ENCODE data around the gene HYAL2. TPM values are rescaled to one million over a fixed set of nuclear protein-coding genes. Genes with fewer than 3 reads are reported as not detected.

The HYAL2 gene
- total and polyA plus RNA-seq, 9 of the 15 experiments (the other 6 are each of a cell fraction or from before 2014, with no cell fraction given), result 0.36 to 22.7 (median 11.4) TPM; not detected in 1

DNA sequence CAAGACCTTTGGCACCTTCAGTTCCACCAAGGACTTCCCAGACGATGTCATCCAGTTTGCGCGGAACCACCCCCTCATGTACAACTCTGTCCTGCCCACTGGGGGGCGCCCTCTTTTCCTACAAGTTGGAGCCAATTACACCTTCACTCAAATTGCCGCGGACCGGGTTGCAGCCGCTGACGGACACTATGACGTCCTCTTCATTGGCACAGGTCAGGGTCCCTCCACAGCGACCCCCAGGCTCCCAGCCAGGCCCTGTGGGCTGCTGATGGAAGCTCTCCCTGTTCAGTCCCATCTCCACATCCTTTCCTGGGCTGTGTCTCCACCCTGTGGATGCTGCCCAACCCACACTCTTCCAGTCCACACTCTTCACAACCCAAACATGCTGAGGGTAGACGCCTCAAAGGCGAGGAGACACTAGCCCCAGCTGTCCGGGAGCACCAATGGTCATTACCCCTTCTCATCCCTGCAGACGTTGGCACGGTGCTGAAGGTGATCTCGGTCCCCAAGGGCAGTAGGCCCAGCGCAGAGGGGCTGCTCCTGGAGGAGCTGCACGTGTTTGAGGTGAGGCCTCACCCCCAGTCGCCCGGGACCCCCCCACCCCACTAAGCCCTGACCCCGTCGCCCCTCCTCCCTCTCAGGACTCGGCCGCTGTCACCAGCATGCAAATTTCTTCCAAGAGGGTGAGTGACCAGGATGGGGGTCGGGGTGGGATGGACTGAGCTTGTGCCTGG is 48.0 kb downstream of the HYAL2 start:
- in situ Hi-C loops (cut with MboI), result loop anchor here (5.0 kb wide), 2 partner anchors 47 to 82 kb away; partner anchors contain the start of gene GNAT1
- H3K27me3 ChIP-seq (ENCODE audit: control insufficient read depth in 2 of 2, insufficient read depth in 2 of 2, low read length in 2 of 2), result no peaks in the 10 kb centered on the region
- no peak overlapping the region for H3K4me3 ChIP-seq
- no peak overlapping the region for H3K27ac ChIP-seq (ENCODE audit: extremely low read depth, low read depth, low read length)
- peak overlapping the region; percentile 43 for H3K4me2 ChIP-seq (ENCODE audit: insufficient read depth, low read length)
- ATAC-seq (peak; percentile 81), FAIRE-seq (peak; percentile 69), DNase-seq (ENCODE audit: extremely low read depth in 1 of 4, low spot score in 3 of 4) (peak; percentile 65 to 84 (median 67))
- ChIA-PET POLR2A (interaction anchor here (1.0 kb wide), 1 partner anchor 39 kb away, joined by 3 read pairs; no protein-coding TSS in a partner anchor), CTCF (ENCODE audit: low intra/inter-chr PET ratio) (interaction anchor here (0.6 to 4.1 kb wide), 5 partner anchors 15 to 80 kb away, joined by 3 to 37 read pairs (median 6); no protein-coding TSS in a partner anchor)
- H2AFZ ChIP-seq (ENCODE audit: low read depth, low read length), result peak overlapping the region; percentile 42; the same call in 1 of the 2 replicates
- no peaks in the 10 kb centered on the region for H3K9me1 ChIP-seq (ENCODE audit: control insufficient read depth, insufficient read depth, low read length)
- BruUV-seq (replicated peaks), result no TSS peak
- intact Hi-C loops (cut with micrococcal nuclease), result loop anchor here (1.0 to 5.0 kb wide), 2 partner anchors 50 to 152 kb away; no protein-coding TSS in a partner anchor
- no peaks in the 10 kb centered on the region for H3K9me3 ChIP-seq (replicated peaks; ENCODE audit: control insufficient read depth, insufficient read depth, low read depth, low read length)
- H3K79me2 ChIP-seq (ENCODE audit: control insufficient read depth, insufficient read depth, low read length), result no peaks in the 10 kb centered on the region
- H3K36me3 ChIP-seq (ENCODE audit: control insufficient read depth, insufficient read depth, low read length), result no peaks in the 10 kb centered on the region
- H3K9ac ChIP-seq (ENCODE audit: insufficient read depth in 1 of 2, low read depth in 2 of 2, low read length in 2 of 2), result 0 out of 4 replicates have a peak overlapping the region, but pooled peaks of 1 of the 2 experiments have one; percentile 23
- WGBS (ENCODE audit: insufficient coverage, low coverage, missing lambda C conversion rate), result 11% methylated on average over 14 of the region's 26 CpGs
- H3K4me1 ChIP-seq (replicated peaks in 1 of 2; ENCODE audit: control insufficient read depth in 2 of 2, insufficient read depth in 2 of 2, low read length in 2 of 2), result peaks cover 4 to 53% of the 10 kb centered on the region in 2 experiments; a peak in 3 of 5 replicates
- no peaks in the 10 kb centered on the region; the same call in 1 of the 2 replicates for H4K20me1 ChIP-seq (replicated peaks; ENCODE audit: control insufficient read depth, insufficient read depth, low read length)
- TF ChIP-seq HINFP (tag; conservative IDR thresholded peaks at IDR 0.05; ENCODE audit: low read depth), result peak; percentile 70
- no peak for TF ChIP-seq ESRRB (CRISPR knock-in tag; IDR thresholded peaks at IDR 0.05; ENCODE audit: borderline replicate concordance)
- TF ChIP-seq CTBP1 (IDR thresholded peaks at IDR 0.05; ENCODE audit: borderline replicate concordance), result peak; percentile 56; the same call in 1 of the 2 replicates
- TF ChIP-seq, protein P1, sequence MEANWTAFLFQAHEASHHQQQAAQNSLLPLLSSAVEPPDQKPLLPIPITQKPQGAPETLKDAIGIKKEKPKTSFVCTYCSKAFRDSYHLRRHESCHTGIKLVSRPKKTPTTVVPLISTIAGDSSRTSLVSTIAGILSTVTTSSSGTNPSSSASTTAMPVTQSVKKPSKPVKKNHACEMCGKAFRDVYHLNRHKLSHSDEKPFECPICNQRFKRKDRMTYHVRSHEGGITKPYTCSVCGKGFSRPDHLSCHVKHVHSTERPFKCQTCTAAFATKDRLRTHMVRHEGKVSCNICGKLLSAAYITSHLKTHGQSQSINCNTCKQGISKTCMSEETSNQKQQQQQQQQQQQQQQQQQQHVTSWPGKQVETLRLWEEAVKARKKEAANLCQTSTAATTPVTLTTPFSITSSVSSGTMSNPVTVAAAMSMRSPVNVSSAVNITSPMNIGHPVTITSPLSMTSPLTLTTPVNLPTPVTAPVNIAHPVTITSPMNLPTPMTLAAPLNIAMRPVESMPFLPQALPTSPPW (CRISPR knock-in tag; IDR thresholded peaks at IDR 0.05), result 0 out of 2 replicates have a peak, but pooled peaks have one; percentile 14
- 0 out of 4 replicates have a peak, but pooled peaks of 1 of the 2 experiments have one; percentile 24 for TF ChIP-seq NRF1 (conservative IDR thresholded peaks at IDR 0.05 in 1 of 2, IDR thresholded peaks at IDR 0.05 in 1 of 2)
- TF ChIP-seq JUND (IDR thresholded peaks at IDR 0.05; ENCODE audit: borderline replicate concordance, low read depth, low read length), result peak; percentile 31; the same call in 1 of the 2 replicates
- TF ChIP-seq JUND (tag; IDR thresholded peaks at IDR 0.05; ENCODE audit: borderline replicate concordance, low read depth, low read length), result no peak
- TF ChIP-seq U2AF2 (optimal IDR thresholded peaks at IDR 0.05; ENCODE audit: low read depth, low read length), result no peak
- 0 out of 2 replicates have a peak, but pooled peaks have one; percentile 15 for TF ChIP-seq MTA1 (IDR thresholded peaks at IDR 0.05; ENCODE audit: borderline replicate concordance)
- TF ChIP-seq CC2D1A (IDR thresholded peaks at IDR 0.05), result peak; percentile 46; the same call in 1 of the 2 replicates
- TF ChIP-seq E2F3 (CRISPR knock-in tag; IDR thresholded peaks at IDR 0.05), result no peak
- TF ChIP-seq RAD21 (CRISPR knock-in tag; conservative IDR thresholded peaks at IDR 0.05 in 1 of 2, IDR thresholded peaks at IDR 0.05 in 1 of 2), result peak; percentile 41 to 72; a peak in 3 of 4 replicates
- TF ChIP-seq BCOR (IDR thresholded peaks at IDR 0.05), result peak; percentile 41; the same call in 1 of the 2 replicates
- peak; percentile 37; the same call in 1 of the 2 replicates for TF ChIP-seq ZEB2 (IDR thresholded peaks at IDR 0.05)
- no peak for TF ChIP-seq ZNF668 (CRISPR knock-in tag; IDR thresholded peaks at IDR 0.05)
- TF ChIP-seq ZC3H8 (IDR thresholded peaks at IDR 0.05), result no peak
- TF ChIP-seq NBN (IDR thresholded peaks at IDR 0.05; ENCODE audit: low read depth), result 0 out of 2 replicates have a peak, but pooled peaks have one; percentile 57
- 0 out of 2 replicates have a peak, but pooled peaks have one; percentile 39 for TF ChIP-seq ARID2 (IDR thresholded peaks at IDR 0.05)
- TF ChIP-seq XRCC5 (IDR thresholded peaks at IDR 0.05; ENCODE audit: low read depth, low read length), result peak; percentile 78
